OCI-LY1 (cell line): ENCODE measurements around the gene SERPINI1.

ENCODE experiments used
- CTCF ChIP-seq: fragments of 200-600 bp; sonication (generic), shearing (Covaris generic); IDR thresholded peaks from 2 replicates; pipeline ENCODE4 v1.5.1; 2017; ENCODE audit warnings: mild to moderate bottlenecking, antibody characterized with exemption, low read length, moderate library complexity, mixed read lengths
- EZH2 ChIP-seq: fragments of 200-600 bp; sonication (generic), shearing (Covaris generic); IDR thresholded peaks from 2 replicates; pipeline ENCODE4 v1.8.0; 2017; ENCODE audit warnings: borderline replicate concordance, mixed run types, mild to moderate bottlenecking, antibody characterized with exemption, low read length, moderate library complexity, mixed read lengths

- TF ChIP-seq EZH2 (no peak), CTCF (no peak)
These were observed 38.1 kb downstream of the SERPINI1 start for GRCh38 chr3:167773584-167773983.
